Left ventricle myocardium inferior (tissue), 1 donor: ENCODE data around the gene LCAT. TPM values are rescaled to one million over a fixed set of nuclear protein-coding genes. Genes with fewer than 3 reads are reported as not detected.

ENCODE experiments used
- DNase-seq: peaks from one replicate; pipeline ENCODE4 v3.0.0-alpha.2; 2020
- H3K27ac ChIP-seq: fragments of 200-600 bp; replicated peaks from 2 replicates; pipeline ENCODE4 v1.8.0; 2021
- H3K27me3 ChIP-seq: fragments of 200-600 bp; 2 replicates; pipeline ENCODE4 v1.8.0; 2021; ENCODE audit warnings: low read depth
- H3K36me3 ChIP-seq: fragments of 200-600 bp; 2 replicates; pipeline ENCODE4 v1.8.0; 2021
- H3K4me1 ChIP-seq: fragments of 200-600 bp; 2 replicates; pipeline ENCODE4 v1.8.0; 2021
- H3K4me3 ChIP-seq: fragments of 200-600 bp; 2 replicates; pipeline ENCODE4 v1.8.0; 2021; ENCODE audit warnings: mild to moderate bottlenecking, moderate library complexity
- H3K9me3 ChIP-seq: fragments of 200-600 bp; replicated peaks from 2 replicates; pipeline ENCODE4 v1.8.0; 2021
- CTCF ChIP-seq: fragments of 200-600 bp; IDR thresholded peaks from 2 replicates; pipeline ENCODE4 v1.8.0; 2021; ENCODE audit warnings: antibody characterized with exemption, mild to moderate bottlenecking, borderline replicate concordance
- intact Hi-C: fragments of 100-400 bp; cut with micrococcal nuclease; formaldehyde crosslinking; loops from one replicate; pipeline ENCODE4 v1.11.0; 2022
- total RNA-seq: library from RNA; stranded (reverse); fragmentation: NEBNext Ultra II Directional; extraction: Animal tissue kit (Norgen Biotek cat#: 25700); gene quantifications from one replicate; pipeline ENCODE4 v1.2.1, GENCODE V29; 2021
- donor health status: DM: no; HTN: yes; CAD: no; lungs with severe emphysema.

Gene LCAT
- total RNA-seq, 1 donor from 2014 or later, result 23.2 TPM

GRCh38 chr16:67923414-67924116 lies 20.4 kb downstream of the LCAT start:
- intact Hi-C loops, result no loop called here
- TF ChIP-seq CTCF, result no peak
- no peak overlapping the region for H3K4me3 ChIP-seq
- peaks cover 13% of the 10 kb centered on the region for H3K36me3 ChIP-seq
- peaks cover 90% of the 10 kb centered on the region for H3K4me1 ChIP-seq
- no peaks in the 10 kb centered on the region for H3K9me3 ChIP-seq
- DNase-seq, result no peak
- H3K27me3 ChIP-seq, result no peaks in the 10 kb centered on the region
- peak overlapping the region; percentile 28 for H3K27ac ChIP-seq

- Histone ChIP-seq H3K4me1 (peaks cover 92% of the 10 kb centered on the region), H3K9me3 (no peaks in the 10 kb centered on the region), H3K4me3 (no peak overlapping the region), H3K36me3 (peaks cover 7% of the 10 kb centered on the region), H3K27me3 (no peaks in the 10 kb centered on the region), H3K27ac (no peak overlapping the region)
- TF ChIP-seq CTCF, result no peak
- intact Hi-C loops, result no loop called here
- no peak for DNase-seq
These were observed 21.2 kb downstream of the LCAT start for GRCh38 chr16:67922740-67923139.

- Histone ChIP-seq H3K9me3 (no peaks in the 10 kb centered on the region), H3K4me1 (peaks cover 98% of the 10 kb centered on the region), H3K27me3 (no peaks in the 10 kb centered on the region), H3K4me3 (no peak overlapping the region), H3K36me3 (peaks cover 2% of the 10 kb centered on the region), H3K27ac (no peak overlapping the region)
- TF ChIP-seq CTCF, result no peak
- intact Hi-C loops, result no loop called here
- no peak for DNase-seq
These were observed 21.7 kb downstream of the LCAT start for GRCh38 chr16:67922221-67922620.

GRCh38 chr16:67919622-67920221 lies 24.2 kb downstream of the LCAT start:
- Histone ChIP-seq H3K27ac (no peak overlapping the region), H3K4me3 (no peak overlapping the region), H3K36me3 (peaks cover 7% of the 10 kb centered on the region), H3K4me1 (peaks cover 98% of the 10 kb centered on the region), H3K27me3 (no peaks in the 10 kb centered on the region), H3K9me3 (no peaks in the 10 kb centered on the region)
- TF ChIP-seq CTCF, result peak; percentile 44
- intact Hi-C loops, result no loop called here
- DNase-seq, result no peak

GRCh38 chr16:67917852-67918236 lies 26.1 kb downstream of the LCAT start:
- Histone ChIP-seq H3K36me3 (peaks cover 7% of the 10 kb centered on the region), H3K4me3 (no peak overlapping the region), H3K27me3 (no peaks in the 10 kb centered on the region), H3K4me1 (peaks cover 83% of the 10 kb centered on the region), H3K9me3 (no peaks in the 10 kb centered on the region), H3K27ac (peak overlapping the region; percentile 76)
- no peak for DNase-seq
- TF ChIP-seq CTCF, result no peak
- intact Hi-C loops, result no loop called here
